H54 (cell line): ENCODE data around the gene CTTNBP2NL.

Experiments used
- DNase-seq: peaks from one replicate; pipeline ENCODE4 v3.0.0; 2011; ENCODE audit warnings: low spot score, mixed read lengths; ENCODE audit not compliant: insufficient read length
- FAIRE-seq: peaks from 3 replicates; lab custom pipeline; 2011; peaks lifted over from hg19 to GRCh38; lab: Jason Lieb, UNC
- POLR2A ChIP-seq: IDR thresholded peaks from 2 replicates; pipeline ENCODE4 v1.6.1; 2011; ENCODE audit warnings: low read depth, mild to moderate bottlenecking, low read length

Gene CTTNBP2NL

GRCh38 chr1:112488141-112488540, 92.1 kb downstream of the CTTNBP2NL start:
- no peak for TF ChIP-seq POLR2A
- DNase-seq (no peak), FAIRE-seq (no peak)

GRCh38 chr1:112492076-112492475, 96.1 kb downstream of the CTTNBP2NL start:
- TF ChIP-seq POLR2A = no peak
- DNase-seq = no peak
- FAIRE-seq = no peak

- no peak for TF ChIP-seq POLR2A
- no peak for DNase-seq
- FAIRE-seq = no peak
These were observed 97.3 kb downstream of the CTTNBP2NL start for GRCh38 chr1:112493351-112493750.

GRCh38 chr1:112496290-112496689, 100.3 kb downstream of the CTTNBP2NL start:
- no peak for DNase-seq
- no peak for FAIRE-seq

GRCh38 chr1:112501810-112502641, 106.0 kb downstream of the CTTNBP2NL start:
- FAIRE-seq = no peak
- no peak for DNase-seq
- TF ChIP-seq POLR2A = no peak

More at GRCh38 chr1:112496290-112496689, 100.3 kb downstream of the CTTNBP2NL start:
- TF ChIP-seq POLR2A = no peak

GRCh38 chr1:112502826-112503225, 106.8 kb downstream of the CTTNBP2NL start:
- TF ChIP-seq POLR2A = no peak
- FAIRE-seq (no peak), DNase-seq (no peak)

GRCh38 chr1:112504001-112504660, 108.1 kb downstream of the CTTNBP2NL start:
- DNase-seq = no peak
- FAIRE-seq = no peak

GRCh38 chr1:112504661-112505399, 108.8 kb downstream of the CTTNBP2NL start:
- FAIRE-seq (no peak), DNase-seq (no peak)
- TF ChIP-seq POLR2A = no peak

More at GRCh38 chr1:112504001-112504660, 108.1 kb downstream of the CTTNBP2NL start:
- no peak for TF ChIP-seq POLR2A

- DNase-seq (no peak), FAIRE-seq (no peak)
- no peak for TF ChIP-seq POLR2A
These were observed 109.4 kb downstream of the CTTNBP2NL start for GRCh38 chr1:112505400-112505785.

GRCh38 chr1:112505878-112506277, 109.9 kb downstream of the CTTNBP2NL start:
- DNase-seq (no peak), FAIRE-seq (no peak)
- no peak for TF ChIP-seq POLR2A

- DNase-seq = no peak
- FAIRE-seq = no peak
- TF ChIP-seq POLR2A = no peak
These were observed 110.3 kb downstream of the CTTNBP2NL start for GRCh38 chr1:112506306-112506705.

- DNase-seq (no peak), FAIRE-seq (no peak)
- no peak for TF ChIP-seq POLR2A
These were observed 110.7 kb downstream of the CTTNBP2NL start for GRCh38 chr1:112506731-112507130.

- FAIRE-seq (no peak), DNase-seq (no peak)
- TF ChIP-seq POLR2A = no peak
These were observed 111.3 kb downstream of the CTTNBP2NL start for GRCh38 chr1:112507336-112507735.

- FAIRE-seq (no peak), DNase-seq (no peak)
- TF ChIP-seq POLR2A = no peak
These were observed 111.9 kb downstream of the CTTNBP2NL start for GRCh38 chr1:112507921-112508277.
